Testis (tissue), 3 donors: ENCODE measurements around the gene SAE1. TPM values are rescaled to one million over a fixed set of nuclear protein-coding genes. Genes with fewer than 3 reads are reported as not detected.

ENCODE experiments used
- DNase-seq: peaks from one replicate; pipeline ENCODE4 v3.0.0-alpha.2; 2019
- H3K27ac ChIP-seq, 2 donors: fragments of 200-600 bp; sonication (generic); one replicate each; pipeline ENCODE4 v1.5.1; 2019
- H3K27me3 ChIP-seq: fragments of 200-600 bp; sonication (generic); one replicate; pipeline ENCODE4 v1.5.1; 2019
- H3K36me3 ChIP-seq: fragments of 200-600 bp; sonication (generic); one replicate; pipeline ENCODE4 v1.5.1; 2017; ENCODE audit warnings: low read depth; ENCODE audit errors: missing control alignments
- H3K4me1 ChIP-seq: fragments of 200-600 bp; sonication (generic); one replicate; pipeline ENCODE4 v1.5.1; 2019
- H3K4me3 ChIP-seq, 2 donors: fragments of 200-600 bp; sonication (generic); one replicate each; pipeline ENCODE4 v1.5.1; 2017 to 2019
- H3K9me3 ChIP-seq: fragments of 200-600 bp; sonication (generic); one replicate; pipeline ENCODE4 v1.5.1; 2017
- CTCF ChIP-seq, 3 experiments: fragments of 450-650 bp in 2 of 3; fragments of 200-600 bp in 1 of 3; sonication (generic) in 1 of 3; IDR thresholded peaks; one replicate each; pipeline ENCODE4 v1.5.1; 2016 to 2019; ENCODE audit warnings: antibody characterized with exemption in 3 of 3, mild to moderate bottlenecking in 2 of 3, moderate library complexity in 1 of 3
- POLR2A ChIP-seq: fragments of 450-650 bp; IDR thresholded peaks from one replicate; pipeline ENCODE4 v1.6.1; 2017; ENCODE audit warnings: antibody characterized with exemption, mild to moderate bottlenecking, moderate library complexity
- WGBS, 2 donors: methylation state at CpG; one replicate each; pipeline ENCODE4 v1.1.5; 2018; 5-methylcytosine and 5-hydroxymethylcytosine counted together
- intact Hi-C: fragments of 100-400 bp; cut with DNase I; formaldehyde crosslinking; loops from one replicate; pipeline ENCODE4 v1.15.1; 2023; ENCODE audit warnings: low total_unique reads
- polyA plus RNA-seq: library from polyadenylated mRNA; stranded (reverse); fragments of 350-450 nt; fragmentation: Illumina TruSeq; extraction: RNeasy Lipid Tissue Mini Kit (QIAGEN cat#74804); gene quantifications from one replicate; pipeline ENCODE4 v1.2.3, GENCODE V29; 2014; ENCODE audit warnings: low read depth, low replicate concordance; ENCODE audit not compliant: insufficient read depth
- total RNA-seq, 2 donors: library from RNA; depleted of rRNA; stranded (reverse); fragments of >200 nt; gene quantifications; one replicate each; pipeline ENCODE4 v1.2.3, GENCODE V29; 2016

The SAE1 gene
- total and polyA plus RNA-seq, 3 donors from 2014 or later, result 105 to 185 (median 124) TPM

- 70 to 94% methylated on average over 3 of the region's 3 CpGs for WGBS, 2 donors
- Histone ChIP-seq H3K4me1 (no peaks in the 10 kb centered on the region), H3K9me3 (no peaks in the 10 kb centered on the region), H3K27me3 (no peaks in the 10 kb centered on the region), H3K27ac (no peak overlapping the region), H3K4me3 (no peak overlapping the region), H3K36me3 (no peaks in the 10 kb centered on the region)
- TF ChIP-seq CTCF (IDR thresholded peaks at IDR 0.05), result no peak
- TF ChIP-seq POLR2A, result no peak
- intact Hi-C loops, result loop anchor here (10.0 kb wide), 1 partner anchor 46 kb away; no protein-coding TSS in a partner anchor
- DNase-seq, result no peak
These were observed 69.9 kb downstream of the SAE1 start for GRCh38 chr19:47200530-47200929.

- WGBS, 2 donors, result 86 to 88% methylated on average over 3 of the region's 3 CpGs
- DNase-seq, result no peak
- Histone ChIP-seq H3K4me3 (no peak overlapping the region), H3K9me3 (no peaks in the 10 kb centered on the region), H3K27ac (no peak overlapping the region), H3K36me3 (no peaks in the 10 kb centered on the region), H3K4me1 (no peaks in the 10 kb centered on the region), H3K27me3 (no peaks in the 10 kb centered on the region)
- TF ChIP-seq CTCF (IDR thresholded peaks at IDR 0.05), result no peak
- TF ChIP-seq POLR2A, result no peak
- intact Hi-C loops, result loop anchor here (10.0 kb wide), 1 partner anchor 48 kb away; no protein-coding TSS in a partner anchor
These were observed 72.6 kb downstream of the SAE1 start for GRCh38 chr19:47203254-47203653.

GRCh38 chr19:47209319-47210179 is 78.9 kb downstream of the SAE1 start:
- TF ChIP-seq POLR2A (no peak), CTCF (IDR thresholded peaks at IDR 0.05) (no peak)
- Histone ChIP-seq H3K4me1 (peaks cover 6% of the 10 kb centered on the region), H3K27me3 (no peaks in the 10 kb centered on the region), H3K27ac (no peak overlapping the region), H3K36me3 (no peaks in the 10 kb centered on the region), H3K9me3 (no peaks in the 10 kb centered on the region), H3K4me3 (no peak overlapping the region)
- intact Hi-C loops, result loop anchor here (10.0 kb wide), 1 partner anchor 55 kb away; no protein-coding TSS in a partner anchor
- WGBS, 2 donors, result 81 to 84% methylated on average over 10 to 13 of the region's 13 CpGs
- no peak for DNase-seq

GRCh38 chr19:47210180-47210490 is 79.5 kb downstream of the SAE1 start:
- Histone ChIP-seq H3K36me3 (no peaks in the 10 kb centered on the region), H3K4me3 (no peak overlapping the region), H3K9me3 (no peaks in the 10 kb centered on the region), H3K27ac (no peak overlapping the region), H3K27me3 (no peaks in the 10 kb centered on the region), H3K4me1 (peaks cover 6% of the 10 kb centered on the region)
- intact Hi-C loops, result no loop called here
- DNase-seq, result no peak
- TF ChIP-seq POLR2A, result no peak
- TF ChIP-seq CTCF (IDR thresholded peaks at IDR 0.05), result no peak
